HG03045 (cell line): ENCODE results near the gene CAMSAP1.

Experiments used
- ATAC-seq: cut with Tn5 transposase; IDR thresholded peaks from one replicate; pipeline ENCODE4 v1.9.1; 2021; ENCODE audit warnings: mild to moderate bottlenecking, moderate library complexity; ENCODE audit not compliant: unreplicated experiment

CAMSAP1 gene

DNA sequence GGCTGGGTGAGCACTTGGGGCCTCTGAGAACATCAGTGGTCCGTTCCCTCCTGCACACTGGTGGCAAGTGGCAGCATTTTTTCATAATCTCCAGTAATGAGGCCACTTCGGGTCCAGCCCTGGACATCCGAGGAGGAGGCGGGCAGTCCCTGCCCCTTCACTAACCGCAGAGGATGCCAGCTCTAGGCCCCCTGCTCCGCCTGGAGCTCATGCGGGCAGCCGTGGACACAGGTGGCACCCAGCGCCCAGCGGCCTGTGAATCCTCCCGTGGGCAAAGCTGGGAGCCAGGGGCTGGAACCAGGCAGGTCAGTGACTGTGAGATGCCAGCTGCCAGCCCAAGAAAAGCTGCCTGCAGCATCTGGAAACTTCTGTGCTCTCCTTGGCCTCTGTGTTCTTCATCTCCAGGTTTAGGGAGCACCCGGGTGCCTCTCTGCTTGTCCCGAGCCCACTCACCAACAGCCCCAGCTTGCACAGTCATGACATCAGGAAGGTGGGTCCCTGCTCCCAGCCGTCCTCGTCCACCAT is 112.9 kb downstream of the CAMSAP1 start:
- no peak for ATAC-seq

DNA sequence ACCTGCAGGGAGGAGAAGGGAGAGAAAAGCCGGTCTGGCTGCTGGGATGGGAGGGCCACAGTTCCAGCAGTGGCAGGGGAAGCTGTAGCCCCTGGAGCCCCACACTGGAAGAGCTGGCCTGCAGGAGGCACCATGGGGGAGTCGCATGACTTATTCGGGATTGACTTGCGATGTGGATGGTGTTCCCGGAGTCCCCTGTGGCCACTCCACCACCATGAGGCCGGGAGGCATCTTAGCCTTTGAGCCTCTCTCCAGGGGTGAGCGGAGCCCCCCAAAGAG is 113.3 kb downstream of the CAMSAP1 start:
- ATAC-seq, result no peak

DNA sequence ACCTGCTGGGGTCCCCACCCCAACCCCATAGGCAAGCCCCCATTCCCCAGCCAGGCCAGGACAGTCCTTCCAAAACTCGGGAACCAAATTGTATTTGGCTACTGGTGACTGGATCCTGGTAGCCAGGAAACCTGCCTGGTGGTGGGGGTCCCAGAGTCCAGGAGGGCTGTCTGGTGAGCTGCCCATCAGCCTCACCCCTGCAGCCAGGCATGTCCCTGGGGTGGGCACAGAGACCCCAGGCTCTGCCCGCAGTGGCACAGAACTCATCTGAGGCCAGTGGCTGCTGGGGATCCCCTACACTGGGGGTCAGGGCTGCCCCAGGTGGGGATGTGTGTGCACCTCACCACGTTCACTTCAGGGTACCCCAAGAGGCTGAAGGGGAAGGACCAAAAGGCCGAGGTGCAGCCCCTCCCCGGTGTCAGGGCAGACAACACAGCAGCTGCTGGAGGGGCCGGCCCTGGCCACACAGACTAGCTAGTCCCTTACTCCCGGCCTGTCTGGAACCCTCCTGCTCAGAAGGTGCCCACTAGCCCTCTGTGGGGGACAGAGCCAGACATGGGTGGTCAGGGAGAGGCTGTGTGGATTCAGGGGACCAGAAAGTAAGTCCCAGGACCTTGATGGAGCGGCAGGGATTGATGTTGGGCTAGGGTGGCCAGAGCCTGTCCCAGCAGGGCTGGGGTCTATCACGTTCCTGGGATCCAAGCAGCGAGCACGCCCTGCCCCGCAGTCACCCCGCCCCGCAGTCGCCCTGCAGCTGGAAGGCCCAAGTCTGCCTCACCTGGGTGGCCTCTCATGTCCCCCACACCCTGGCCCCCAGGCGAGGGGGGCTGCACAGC is 113.9 kb downstream of the CAMSAP1 start:
- no peak for ATAC-seq

- ATAC-seq, result no peak
Observed at GRCh38 chr9:135792268-135793128, 114.8 kb downstream of the CAMSAP1 start.

DNA sequence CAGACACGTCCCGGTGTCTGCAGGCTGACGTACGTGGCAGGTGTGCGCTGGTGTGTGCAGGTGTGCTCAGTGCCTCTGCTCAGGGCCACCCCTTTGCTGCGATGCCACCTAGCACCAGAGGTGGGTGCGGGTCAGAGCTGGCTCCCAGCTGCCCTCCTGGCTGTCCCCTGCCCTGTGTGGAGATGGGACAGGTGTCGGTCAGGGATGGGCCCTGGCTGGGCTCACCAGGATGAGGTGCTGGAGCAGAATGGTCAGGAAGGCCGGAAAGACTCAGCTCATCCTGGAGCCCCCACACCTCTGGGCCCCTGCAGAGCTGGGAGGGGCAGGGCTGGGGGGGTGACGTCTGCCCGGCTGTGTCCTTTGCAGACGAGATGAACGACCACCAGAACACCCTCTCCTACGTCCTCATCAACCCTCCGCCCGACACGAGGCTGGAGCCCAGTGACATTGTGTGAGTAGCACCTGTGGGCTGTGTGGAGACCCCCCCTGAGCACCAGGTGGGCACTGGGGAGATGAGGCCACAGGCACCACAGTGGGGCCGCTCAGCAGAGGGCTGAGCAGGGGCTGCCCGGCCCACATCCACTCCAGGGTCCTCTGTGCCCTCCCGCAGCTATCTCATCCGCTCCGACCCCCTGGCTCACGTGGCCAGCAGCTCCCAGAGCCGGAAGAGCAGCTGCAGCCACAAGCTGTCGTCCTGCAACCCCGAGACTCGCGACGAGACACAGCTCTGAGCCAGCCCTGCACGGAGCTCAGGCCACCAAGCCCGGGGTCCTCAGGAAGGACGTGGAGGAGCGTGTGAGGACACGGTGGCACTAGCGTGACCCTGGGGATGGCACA is 115.7 kb downstream of the CAMSAP1 start:
- no peak for ATAC-seq

DNA sequence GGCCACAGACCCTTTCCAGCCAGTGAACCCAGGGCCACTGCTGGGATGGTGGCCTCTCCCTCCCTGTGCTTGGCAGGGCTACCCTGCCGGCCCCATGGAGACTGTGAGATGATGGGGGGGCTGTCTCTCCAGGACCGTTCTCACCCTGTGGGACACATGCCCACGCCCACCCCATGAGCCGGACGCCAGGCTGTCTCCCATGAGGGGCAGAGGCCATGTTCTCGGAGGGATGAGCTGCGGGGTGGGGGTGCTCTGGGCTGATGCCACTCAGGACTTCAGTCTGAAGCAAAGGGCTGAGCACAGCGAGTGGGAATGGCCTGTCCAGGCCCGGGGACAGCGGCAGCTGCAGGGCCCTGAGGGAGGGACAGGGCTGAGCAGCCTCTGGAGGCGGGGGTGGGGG is 116.5 kb downstream of the CAMSAP1 start:
- no peak for ATAC-seq

- no peak for ATAC-seq
Observed at GRCh38 chr9:135790356-135790755, 117.0 kb downstream of the CAMSAP1 start.

- ATAC-seq, result no peak
Observed at GRCh38 chr9:135789838-135790291, 117.5 kb downstream of the CAMSAP1 start.

GRCh38 chr9:135788576-135789300 is 118.6 kb downstream of the CAMSAP1 start:
- no peak for ATAC-seq

DNA sequence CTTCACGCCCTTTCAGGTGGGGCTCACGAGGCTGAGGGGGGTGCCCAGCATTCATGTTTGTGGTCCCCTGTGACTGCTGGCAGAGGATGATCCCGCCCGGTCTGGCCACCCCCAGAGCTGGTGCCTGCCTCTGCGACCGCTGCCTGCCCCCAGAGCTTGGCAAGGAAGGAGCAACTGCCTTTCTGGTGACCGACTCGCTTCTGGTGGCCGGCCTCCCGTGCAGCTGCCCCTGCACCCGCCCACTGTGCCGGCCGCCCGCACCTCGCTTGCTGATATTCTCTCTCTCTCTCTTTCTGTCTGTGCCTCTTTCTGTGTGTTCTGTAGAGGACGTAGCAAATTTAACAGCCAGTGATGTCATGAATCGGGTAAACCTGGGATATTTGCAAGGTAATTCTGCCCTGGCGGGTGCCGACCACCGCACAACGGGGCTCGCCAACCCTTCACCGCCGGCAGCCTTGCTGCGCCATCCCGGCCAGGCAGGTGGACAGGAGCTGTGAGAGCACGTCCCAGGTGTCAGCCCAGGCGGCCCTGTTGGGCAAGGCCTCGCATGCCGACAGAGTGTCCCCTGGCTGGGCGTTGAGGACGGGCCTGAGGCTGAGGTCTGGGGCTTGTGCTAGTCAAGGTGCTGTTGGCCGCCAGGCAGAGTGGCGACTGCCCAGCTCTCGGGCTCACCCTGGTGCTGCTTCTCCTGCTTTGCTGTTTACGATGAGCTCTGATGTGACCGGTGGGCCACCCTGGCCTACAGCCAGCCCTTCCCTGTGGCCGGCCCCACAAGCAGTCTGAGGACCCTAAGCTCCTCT is 119.4 kb downstream of the CAMSAP1 start:
- no peak for ATAC-seq

GRCh38 chr9:135787317-135787716 is 120.0 kb downstream of the CAMSAP1 start:
- no peak for ATAC-seq

- ATAC-seq, result no peak
Observed at GRCh38 chr9:135786146-135786690, 121.1 kb downstream of the CAMSAP1 start.

- ATAC-seq, result no peak
Observed at GRCh38 chr9:135785013-135785575, 122.3 kb downstream of the CAMSAP1 start.

DNA sequence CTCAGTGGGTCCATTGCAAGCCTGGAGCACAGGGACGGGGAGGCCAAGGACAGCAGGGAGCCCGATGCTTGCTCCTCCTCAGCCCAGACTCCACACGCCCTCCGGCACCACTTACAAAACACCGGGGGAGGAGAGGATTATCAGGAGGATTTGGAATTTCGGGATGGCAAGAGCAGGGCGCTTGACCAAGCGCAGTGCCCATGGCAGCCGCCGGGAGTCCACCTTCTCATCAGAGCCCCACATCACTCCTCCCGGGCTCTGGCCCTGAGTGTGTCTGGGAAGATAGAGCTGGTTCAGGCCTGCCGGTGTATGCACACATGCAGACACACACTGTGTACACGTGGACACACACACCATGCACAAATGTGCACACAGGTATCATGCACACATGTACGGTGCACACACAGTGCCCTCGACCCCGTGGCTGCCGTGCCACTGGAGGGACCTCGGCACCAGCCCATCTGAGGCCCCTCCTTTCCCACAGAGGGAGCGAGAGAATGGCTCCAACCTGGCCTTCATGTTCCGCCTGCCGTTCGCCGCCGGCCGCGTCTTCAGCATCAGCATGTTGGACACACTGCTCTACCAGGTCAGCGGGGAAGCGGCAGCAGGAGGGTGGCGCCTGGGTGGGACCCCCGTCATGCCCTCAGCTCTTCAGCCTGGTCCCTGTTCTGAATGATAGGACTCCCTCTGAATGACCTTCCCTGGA is 123.7 kb downstream of the CAMSAP1 start:
- no peak for ATAC-seq

DNA sequence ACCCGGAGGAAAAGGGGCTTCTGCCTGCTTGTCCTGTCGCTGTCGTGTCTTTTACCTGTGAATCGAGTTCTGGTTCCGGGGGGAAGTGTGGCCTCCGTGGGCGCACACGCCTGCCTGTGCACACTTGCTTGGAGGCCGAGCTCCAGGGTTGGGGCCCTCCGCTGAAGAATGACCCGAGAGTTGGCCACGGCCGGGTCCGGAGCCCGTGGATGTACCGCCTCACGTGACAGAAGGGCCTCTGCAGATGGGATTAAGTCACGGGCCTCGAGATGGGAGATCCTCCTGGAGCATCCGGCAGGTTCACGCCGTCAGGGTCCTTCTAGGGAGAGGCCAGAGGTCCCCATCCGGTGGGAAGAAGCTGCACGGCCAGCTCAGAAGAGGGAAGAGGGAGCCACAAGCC is 124.4 kb downstream of the CAMSAP1 start:
- no peak for ATAC-seq

DNA sequence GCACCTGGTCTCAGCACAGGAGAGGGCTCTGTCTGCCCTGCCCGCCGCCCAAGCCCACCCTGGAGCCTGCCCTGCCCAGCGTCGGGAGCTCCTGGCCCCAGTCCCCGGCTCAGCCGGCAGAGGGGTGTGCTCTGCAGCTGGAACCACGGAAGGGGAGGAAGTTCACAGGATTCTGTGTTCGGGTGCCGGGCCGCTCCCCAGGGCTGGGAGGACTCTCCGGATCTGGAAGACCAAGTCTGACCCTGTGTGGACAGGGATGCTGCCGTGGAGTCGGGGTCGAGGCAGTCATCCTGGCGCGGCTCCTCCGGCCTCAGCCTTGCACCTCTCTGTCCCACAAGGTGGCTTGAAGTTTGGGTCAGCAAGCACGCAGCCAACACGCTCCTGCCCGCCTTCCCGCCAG is 126.7 kb downstream of the CAMSAP1 start:
- no peak for ATAC-seq

DNA sequence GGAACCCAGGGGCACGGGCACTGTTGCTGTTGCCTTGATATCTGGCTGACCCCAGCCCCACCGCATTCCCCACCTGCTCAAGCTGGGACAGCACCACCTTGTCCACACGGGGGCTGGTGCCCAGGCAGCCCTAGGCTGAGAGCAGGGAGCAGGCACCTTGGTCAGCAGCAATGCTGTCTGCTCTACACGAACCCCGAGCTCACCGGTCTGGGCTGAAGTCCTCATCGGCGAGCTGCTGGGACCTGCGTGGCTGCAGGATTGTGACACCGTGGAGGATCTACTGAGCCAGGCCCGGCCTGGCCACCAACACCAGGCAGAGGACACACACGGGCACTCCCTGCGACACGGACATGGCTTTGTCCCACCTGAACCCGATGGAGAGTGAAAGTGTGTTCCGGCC is 127.3 kb downstream of the CAMSAP1 start:
- ATAC-seq, result no peak

DNA sequence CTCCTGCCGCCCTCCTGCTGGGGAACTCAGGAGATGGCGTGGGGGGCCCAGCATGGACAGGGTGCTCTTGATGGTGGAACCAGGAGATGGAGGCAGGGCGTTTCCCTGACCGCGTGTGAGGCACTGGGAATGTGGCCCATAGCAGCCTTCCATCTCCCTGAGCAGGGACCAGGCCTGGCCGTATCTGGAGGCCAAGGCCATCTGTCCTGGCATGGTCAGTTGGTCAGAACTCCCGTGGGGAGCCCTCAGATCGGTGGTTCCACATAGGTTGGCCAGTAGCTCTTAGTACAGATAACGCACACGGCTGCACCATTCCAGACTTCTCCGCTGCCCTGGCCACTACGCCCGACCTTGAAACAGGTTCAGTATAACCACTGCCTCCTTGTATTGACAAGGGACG is 127.8 kb downstream of the CAMSAP1 start:
- ATAC-seq, result no peak
